Fibroblast of the aortic adventitia (primary cell): ENCODE measurements around the gene RABGAP1L. TPM values are rescaled to one million over a fixed set of nuclear protein-coding genes. Genes with fewer than 3 reads are reported as not detected.

ENCODE experiments used
- DNase-seq: peaks from one replicate; pipeline ENCODE4 v3.0.0-alpha.2; 2010; ENCODE audit warnings: low read depth
- H3K4me3 ChIP-seq: 2 replicates; pipeline ENCODE4 v1.5.1; 2011; ENCODE audit warnings: low read depth, mild to moderate bottlenecking, control low read depth, low read length, moderate library complexity
- CTCF ChIP-seq: IDR thresholded peaks from 2 replicates; pipeline ENCODE4 v1.5.1; 2011; ENCODE audit warnings: mild to moderate bottlenecking, low read length, control low read depth, inconsistent platforms; ENCODE audit not compliant: insufficient read depth
- total RNA-seq: library from RNA; depleted of rRNA; stranded (reverse); fragments of >200 nt; gene quantifications from 2 replicates; pipeline ENCODE4 v1.2.3, GENCODE V29; 2012; ENCODE audit warnings: low replicate concordance

The RABGAP1L gene
- total RNA-seq, 1 donor, result 39.9 TPM

GRCh38 chr1:174359454-174359805 lies 200.1 kb downstream of the RABGAP1L start:
- DNase-seq, result no peak
- no peak for TF ChIP-seq CTCF
- H3K4me3 ChIP-seq, result no peak overlapping the region

- DNase-seq, result no peak
- no peak for TF ChIP-seq CTCF
- H3K4me3 ChIP-seq, result no peak overlapping the region
These were observed 205.8 kb downstream of the RABGAP1L start for GRCh38 chr1:174364996-174365736.

- no peak for DNase-seq
- no peak for TF ChIP-seq CTCF
- H3K4me3 ChIP-seq, result no peak overlapping the region
These were observed 207.6 kb downstream of the RABGAP1L start for GRCh38 chr1:174366946-174367345.

GRCh38 chr1:174367892-174368291 lies 208.6 kb downstream of the RABGAP1L start:
- TF ChIP-seq CTCF, result no peak
- H3K4me3 ChIP-seq, result no peak overlapping the region
- DNase-seq, result no peak

DNA sequence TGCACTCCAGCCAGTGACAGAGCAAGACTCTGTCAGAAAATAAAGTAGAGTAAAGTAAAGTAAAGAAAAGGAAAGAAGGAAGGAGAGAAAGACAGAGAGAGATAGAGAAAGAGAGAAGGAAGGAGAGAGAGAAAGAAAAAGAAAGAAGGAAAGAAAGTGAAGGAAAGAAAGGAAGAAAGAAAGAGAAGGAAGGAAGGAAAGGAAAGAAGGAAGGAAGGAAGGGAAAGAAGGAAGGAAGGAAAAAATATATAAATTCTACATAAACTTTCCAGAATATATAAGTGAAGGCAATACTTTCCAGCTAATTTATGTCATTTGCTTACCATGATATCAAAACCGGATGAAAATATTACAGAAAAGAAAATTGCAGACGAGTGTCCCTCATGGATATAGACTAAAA lies 216.7 kb downstream of the RABGAP1L start:
- H3K4me3 ChIP-seq, result no peak overlapping the region
- no peak for TF ChIP-seq CTCF
- no peak for DNase-seq

GRCh38 chr1:174391716-174392115 lies 232.4 kb downstream of the RABGAP1L start:
- no peak for TF ChIP-seq CTCF
- no peak overlapping the region for H3K4me3 ChIP-seq
- no peak for DNase-seq

DNA sequence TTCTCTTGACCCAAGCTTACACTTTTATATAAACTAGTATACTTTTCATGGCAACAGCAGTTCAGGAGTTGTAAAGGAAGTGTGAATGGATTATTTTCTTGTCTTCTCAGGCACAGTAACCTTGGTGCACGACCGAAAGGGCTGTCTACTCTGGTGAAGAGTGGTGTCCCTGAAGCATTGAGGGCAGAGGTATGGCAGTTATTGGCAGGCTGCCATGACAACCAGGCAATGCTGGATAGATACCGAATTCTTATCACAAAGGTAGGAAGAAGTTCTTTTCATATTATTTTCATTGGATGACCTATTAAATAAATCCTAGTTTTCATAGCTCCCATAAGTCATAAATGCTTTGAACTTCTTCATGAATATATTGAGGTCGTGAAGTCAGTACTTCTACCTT lies 234.6 kb downstream of the RABGAP1L start:
- DNase-seq, result no peak
- H3K4me3 ChIP-seq, result no peak overlapping the region
- no peak for TF ChIP-seq CTCF
